Posterior vena cava (tissue), 2 donors: ENCODE data around the gene MSANTD2. TPM values are rescaled to one million over a fixed set of nuclear protein-coding genes. Genes with fewer than 3 reads are reported as not detected.

Experiments used
- DNase-seq: peaks from one replicate; pipeline ENCODE4 v3.0.0-alpha.2; 2020; ENCODE audit warnings: low spot score
- intact Hi-C, 2 donors: fragments of 100-400 bp; cut with DNase I; formaldehyde crosslinking; loops; one replicate each; pipeline versions ENCODE4 v1.14.1 to v1.14.2; 2022 to 2023
- total RNA-seq, 2 donors: library from RNA; stranded (reverse); fragmentation: NEBNext Ultra II Directional; extraction: Animal tissue kit (Norgen Biotek cat#: 25700); gene quantifications; one replicate each; pipeline ENCODE4 v1.2.1, GENCODE V29; 2021
- donor health status: DM: yes; HTN: yes; CAD: no.
- donor health status: DM: yes; HTN: yes; CAD: no.

Gene MSANTD2
- total RNA-seq, 2 donors from 2014 or later = 12.6 to 13.0 TPM

- intact Hi-C loops = no loop called here
- no peak for DNase-seq
Observed at GRCh38 chr11:124724979-124725718, 75.1 kb downstream of the MSANTD2 start.

- no peak for DNase-seq
- intact Hi-C loops = no loop called here
Observed at GRCh38 chr11:124722176-124722575, 78.0 kb downstream of the MSANTD2 start.

- no peak for DNase-seq
- intact Hi-C loops = no loop called here
Observed at GRCh38 chr11:124719534-124719933, 80.7 kb downstream of the MSANTD2 start.

- intact Hi-C loops = loop anchor here in 1 of 2 donors (1.0 kb wide), 1 partner anchor 46 kb away; no protein-coding TSS in a partner anchor
- no peak for DNase-seq
Observed at GRCh38 chr11:124718801-124719200, 81.4 kb downstream of the MSANTD2 start.

- DNase-seq = peak; percentile 79
- intact Hi-C loops = loop anchor here in 1 of 2 donors (1.0 kb wide), 1 partner anchor 46 kb away; no protein-coding TSS in a partner anchor
Observed at GRCh38 chr11:124717786-124718651, 82.2 kb downstream of the MSANTD2 start.

GRCh38 chr11:124717421-124717785 lies 82.8 kb downstream of the MSANTD2 start:
- DNase-seq = no peak
- intact Hi-C loops = no loop called here

- no peak for DNase-seq
Observed at GRCh38 chr11:124716591-124716990, 83.6 kb downstream of the MSANTD2 start.

More at GRCh38 chr11:124716591-124716990, 83.6 kb downstream of the MSANTD2 start:
- intact Hi-C loops = no loop called here

Other genes starting within 250 kb of the MSANTD2 start
- gene OR8A1, start 230.4 kb downstream of the MSANTD2 start, total RNA-seq = under 1 TPM in 1 of 2 donors, not detected in 1; 0.19 TPM
- gene PANX3, start 189.0 kb downstream of the MSANTD2 start, total RNA-seq = not detected
- 10 to 100 TPM; 27.0 to 30.2 TPM for gene TBRG1, start 177.5 kb downstream of the MSANTD2 start, total RNA-seq
- gene SIAE, start 126.7 kb downstream of the MSANTD2 start, total RNA-seq = 10 to 100 TPM in 1 of 2 donors, 1 to 10 TPM in 1; 6.4 to 16.8 TPM
- gene SPA17, start 126.5 kb downstream of the MSANTD2 start, total RNA-seq = 1 to 10 TPM; 3.4 to 4.0 TPM
- 1 to 10 TPM; 5.1 to 7.6 TPM for gene NRGN, start 60.5 kb downstream of the MSANTD2 start, total RNA-seq
- gene VSIG2, start 48.2 kb downstream of the MSANTD2 start, total RNA-seq = 1 to 10 TPM; 1.1 to 1.2 TPM
- gene ESAM, start 38.1 kb downstream of the MSANTD2 start, total RNA-seq = 10 to 100 TPM; 71.5 to 76.9 TPM
- gene ROBO3, start 65.0 kb upstream of the MSANTD2 start, total RNA-seq = 10 to 100 TPM; 16.0 to 20.0 TPM
- gene ROBO4, start 97.5 kb upstream of the MSANTD2 start, total RNA-seq = 10 to 100 TPM; 19.8 to 23.4 TPM
- gene HEPN1, start 118.8 kb upstream of the MSANTD2 start, total RNA-seq = under 1 TPM in 1 of 2 donors, not detected in 1; 0.28 TPM
- under 1 TPM; 0.28 to 0.48 TPM for gene HEPACAM, start 135.6 kb upstream of the MSANTD2 start, total RNA-seq
- 1 to 10 TPM; 1.1 to 1.6 TPM for gene CCDC15, start 153.8 kb upstream of the MSANTD2 start, total RNA-seq